GM18517 (cell line): Measurements from ENCODE around the gene IFT74.

ENCODE experiments used
- ATAC-seq: cut with Tn5 transposase; IDR thresholded peaks from one replicate; pipeline ENCODE4 v1.9.1; 2021; ENCODE audit warnings: mild to moderate bottlenecking, moderate library complexity; ENCODE audit not compliant: unreplicated experiment

IFT74 gene

DNA sequence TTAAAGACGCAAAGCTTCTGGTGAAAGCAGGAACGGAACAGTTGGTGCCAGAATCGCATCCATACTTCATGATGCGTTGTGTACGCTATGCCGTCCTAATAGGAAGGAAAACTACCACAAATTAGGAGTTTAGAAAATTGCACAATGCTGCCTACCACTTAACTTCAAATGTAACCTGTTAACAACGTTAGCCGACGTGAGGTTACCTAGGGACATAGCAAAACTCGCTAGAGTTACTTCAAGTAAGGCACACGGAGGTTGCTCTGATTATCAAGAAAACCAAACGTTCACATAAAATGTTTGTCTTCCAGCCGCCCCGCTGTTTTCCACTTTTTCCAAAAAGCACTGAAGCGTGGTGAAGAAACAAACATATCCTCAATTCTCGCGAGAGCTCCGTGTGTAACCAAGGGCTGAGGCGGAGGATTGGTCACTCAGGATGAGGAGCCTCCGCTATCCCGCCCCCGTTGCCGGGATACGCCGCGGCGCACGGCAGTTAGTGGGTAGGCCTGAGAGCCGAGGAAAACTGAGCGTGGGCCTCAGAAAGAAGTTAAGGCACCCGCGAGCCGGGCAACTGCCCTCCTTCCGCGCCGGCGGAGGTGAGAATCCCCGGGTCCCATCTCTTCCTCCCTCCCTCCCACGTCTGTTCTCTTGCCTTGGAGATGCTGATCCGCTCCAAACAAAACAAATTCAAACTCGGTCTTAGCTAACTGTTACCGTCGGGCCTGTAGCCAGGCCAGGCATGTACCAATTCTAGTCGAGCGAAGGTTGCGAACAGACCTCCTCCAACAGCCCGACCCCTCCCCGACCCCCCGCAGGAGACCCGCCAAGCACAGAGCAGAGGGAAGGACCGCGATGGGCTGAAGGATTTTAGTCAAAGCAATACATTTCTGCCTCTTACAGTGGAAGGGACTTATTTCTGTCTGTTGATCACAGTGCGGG is at the start of gene IFT74:
Gene IFT74, plus strand, starts transcription at position 492 of the 939 bp plus-strand sequence. CDS start 5,556 bp downstream, outside the sequence.
- peak; percentile 98 for ATAC-seq

DNA sequence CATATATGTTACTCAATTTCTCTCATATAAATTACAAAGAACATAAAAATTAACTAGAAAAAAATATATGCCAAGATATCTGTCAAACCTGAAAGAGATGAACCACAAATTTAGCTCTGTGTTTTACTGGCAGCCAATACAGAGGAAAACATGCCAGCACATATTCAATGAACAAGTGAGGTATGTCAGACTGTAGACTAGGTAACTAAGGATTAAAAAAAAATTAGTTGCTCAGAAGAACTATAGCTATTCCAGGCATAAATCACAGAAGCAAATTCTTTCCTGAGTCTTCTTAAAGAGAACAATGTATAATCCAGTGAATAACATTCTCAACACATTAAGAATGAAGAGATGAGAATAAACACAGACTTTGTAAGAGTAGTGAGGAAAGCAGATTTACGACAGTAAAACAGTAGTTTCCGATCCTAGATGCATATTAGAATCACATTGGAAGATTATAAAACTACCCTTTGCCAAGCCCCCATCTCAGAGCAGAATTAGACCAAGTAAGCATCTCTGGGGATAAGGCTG is 43.0 kb upstream of the IFT74 start:
- ATAC-seq = no peak

DNA sequence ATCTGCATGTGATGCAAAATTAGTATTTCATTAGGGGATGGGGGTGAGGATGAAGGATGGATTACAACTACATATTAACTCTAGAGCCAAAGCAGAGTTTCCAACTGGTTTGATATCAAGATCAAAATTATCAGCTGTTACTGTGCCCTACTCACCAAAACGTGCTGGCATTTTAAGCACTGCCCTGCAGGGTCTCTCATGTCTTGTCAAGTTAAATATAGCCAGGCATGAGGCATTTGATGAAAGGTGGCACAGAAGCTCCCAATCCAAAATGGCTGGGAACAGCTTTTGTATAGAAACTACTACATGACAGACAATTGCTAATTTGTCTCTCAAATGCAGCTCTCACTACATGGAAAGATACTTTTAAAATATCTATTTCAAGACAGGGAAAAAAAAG is 36.5 kb upstream of the IFT74 start:
- ATAC-seq = no peak

DNA sequence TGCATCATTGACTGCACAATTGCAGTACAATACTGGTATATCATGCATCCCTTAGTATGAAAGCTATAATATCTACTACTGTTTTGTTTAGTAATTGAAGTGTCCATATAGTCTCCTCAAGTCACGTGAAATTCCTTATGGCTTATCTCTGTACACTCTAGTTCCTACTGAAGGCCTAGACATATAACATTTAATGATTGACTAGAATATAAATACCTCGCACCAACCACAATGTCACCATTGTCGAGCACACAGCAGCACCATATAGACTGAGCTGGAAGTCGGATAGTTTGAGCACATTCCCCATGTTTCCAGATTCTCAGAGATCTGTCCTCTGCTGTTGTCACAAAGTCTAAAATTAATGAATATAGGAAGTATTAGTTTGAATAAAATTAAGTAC is 30.6 kb upstream of the IFT74 start:
- ATAC-seq = no peak

DNA sequence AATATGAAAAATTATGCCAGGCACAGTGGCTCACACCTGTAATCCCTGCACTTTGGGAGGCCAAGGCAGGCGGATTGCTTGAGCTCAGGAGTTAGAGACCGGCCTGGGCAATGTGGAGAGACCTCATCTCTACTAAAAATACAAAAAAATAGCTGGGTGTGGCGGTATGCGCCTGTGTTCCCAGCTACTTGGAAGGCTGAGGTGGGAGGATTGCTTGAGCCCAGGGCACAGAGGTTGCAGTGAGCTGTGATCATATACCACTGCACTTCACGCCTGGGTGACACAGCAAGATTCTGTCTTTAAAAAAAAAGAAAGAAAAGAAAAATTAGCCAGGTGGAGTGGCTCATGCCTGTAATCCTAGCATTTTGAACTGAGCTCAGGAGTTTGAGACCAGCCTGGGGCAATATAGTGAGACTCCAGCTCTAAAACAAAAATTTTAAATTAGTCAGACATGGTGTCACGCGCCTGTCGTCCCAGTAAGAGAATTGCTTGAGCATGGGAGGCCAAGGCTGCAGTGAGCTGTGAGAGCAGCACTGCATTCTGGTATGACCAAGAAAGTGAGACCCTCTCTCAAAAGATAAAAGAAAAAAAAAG is 27.2 kb upstream of the IFT74 start:
- no peak for ATAC-seq

DNA sequence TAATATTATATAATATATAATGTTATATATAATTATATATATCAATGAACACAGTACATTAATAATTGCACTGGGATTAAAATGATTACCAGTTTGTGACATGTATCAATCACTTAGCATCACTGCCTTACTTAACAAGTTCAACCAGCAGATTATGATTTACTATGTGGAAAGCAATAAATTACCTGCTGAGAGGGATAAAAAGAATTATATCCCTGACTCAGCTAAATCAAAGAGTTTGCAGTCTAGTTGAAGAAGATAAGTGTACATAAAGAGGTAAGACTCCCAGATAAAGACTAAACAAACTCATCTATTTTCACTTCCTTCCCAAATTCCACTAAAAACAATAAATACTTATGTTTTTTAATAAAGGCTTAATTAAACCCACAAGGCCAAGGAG is 20.4 kb upstream of the IFT74 start:
- ATAC-seq = no peak

DNA sequence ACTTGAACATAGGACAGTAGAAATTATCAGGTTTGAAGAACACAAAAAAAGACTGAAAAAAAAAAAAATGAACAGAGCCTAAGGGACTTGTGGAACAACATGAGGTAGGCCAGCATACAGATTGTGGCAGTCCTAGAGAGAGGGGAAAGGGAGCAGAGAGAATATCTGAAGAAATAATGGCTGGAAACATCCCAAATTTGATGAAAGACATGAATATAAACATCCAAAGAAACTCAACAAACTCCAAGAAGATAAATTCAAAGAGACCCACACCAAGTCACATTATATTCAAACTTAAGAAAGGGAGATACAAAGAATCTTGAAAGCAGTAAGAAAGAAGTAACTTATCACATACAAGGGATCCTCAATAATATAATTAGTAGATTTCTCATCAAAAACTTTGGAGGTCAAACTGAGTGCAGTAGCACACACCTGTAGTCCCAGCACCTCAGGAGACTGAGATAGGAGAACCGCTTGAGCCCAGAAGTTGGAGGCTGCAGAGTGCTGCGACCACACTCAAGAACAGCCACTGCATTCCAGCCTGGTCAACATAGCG is 18.3 kb upstream of the IFT74 start:
- no peak for ATAC-seq

DNA sequence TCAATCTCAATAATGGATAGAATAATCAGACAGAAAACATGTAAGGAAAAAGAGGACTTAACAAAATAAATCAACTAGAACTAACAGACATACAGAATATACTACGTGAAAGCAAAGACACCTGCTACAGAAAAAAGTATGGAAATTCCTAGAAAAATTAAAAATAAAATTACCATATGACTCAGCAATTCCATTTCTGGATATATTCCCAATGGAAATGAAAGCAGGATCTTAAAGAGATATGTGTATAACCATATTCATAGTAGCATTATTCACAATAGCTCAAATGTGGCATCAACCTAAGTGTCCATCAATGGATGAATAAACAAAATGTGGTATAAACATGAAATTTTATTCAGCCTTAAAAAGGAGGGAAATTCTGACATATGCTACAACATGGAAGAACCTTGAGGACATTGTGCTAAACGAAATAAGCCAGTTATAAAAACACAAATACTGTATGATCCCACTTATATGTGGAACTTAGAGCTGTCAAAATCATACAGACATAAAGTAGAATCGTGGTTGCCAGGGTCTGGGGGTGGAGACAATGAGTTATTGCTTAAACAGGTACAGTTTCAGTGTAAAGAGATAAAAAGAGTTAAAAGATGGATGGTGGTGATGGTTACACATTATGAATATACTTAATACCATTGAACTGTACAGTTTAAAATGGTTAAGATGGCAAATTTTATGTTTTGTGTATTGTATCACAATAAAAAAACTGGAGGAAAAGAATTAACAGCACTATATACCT is 16.1 kb upstream of the IFT74 start:
- no peak for ATAC-seq

DNA sequence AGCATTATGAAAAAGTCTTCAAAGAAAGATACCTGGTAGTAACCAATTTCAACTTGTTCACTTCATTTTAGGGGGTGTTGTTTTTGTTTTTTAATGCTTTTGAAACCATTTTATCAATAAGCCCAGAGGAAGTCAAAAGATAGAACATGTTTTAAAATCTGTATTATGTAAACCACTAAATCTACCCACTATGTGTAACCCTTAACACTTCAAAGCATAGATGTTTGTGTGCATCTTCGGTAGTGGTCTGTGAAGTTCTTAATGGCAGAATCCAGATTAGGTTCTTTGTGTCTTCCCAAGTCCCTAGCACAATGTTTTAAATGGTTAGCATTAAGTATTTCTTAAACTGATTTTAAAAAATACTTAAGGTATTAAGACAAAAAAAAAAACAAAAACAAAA is 15.4 kb upstream of the IFT74 start:
- no peak for ATAC-seq

DNA sequence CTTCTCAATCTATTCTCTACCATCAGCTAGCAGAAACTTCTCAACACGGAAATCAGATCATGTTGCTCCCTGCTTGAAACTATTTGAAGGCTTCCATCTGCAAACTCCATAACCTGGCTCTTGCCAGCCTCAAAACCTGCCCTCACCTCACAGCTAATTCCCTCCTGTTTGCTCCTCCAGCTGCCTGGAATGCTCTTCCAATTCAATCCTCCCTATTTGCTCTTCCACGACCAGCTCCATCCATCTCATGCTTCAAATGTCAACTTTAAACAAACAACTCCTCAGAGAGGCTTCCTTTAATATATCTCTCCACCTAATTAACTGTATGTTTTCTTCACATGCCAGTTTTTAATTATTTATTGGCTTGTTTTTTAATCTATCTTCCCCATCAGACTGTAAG is 10.6 kb upstream of the IFT74 start:
- ATAC-seq = no peak

DNA sequence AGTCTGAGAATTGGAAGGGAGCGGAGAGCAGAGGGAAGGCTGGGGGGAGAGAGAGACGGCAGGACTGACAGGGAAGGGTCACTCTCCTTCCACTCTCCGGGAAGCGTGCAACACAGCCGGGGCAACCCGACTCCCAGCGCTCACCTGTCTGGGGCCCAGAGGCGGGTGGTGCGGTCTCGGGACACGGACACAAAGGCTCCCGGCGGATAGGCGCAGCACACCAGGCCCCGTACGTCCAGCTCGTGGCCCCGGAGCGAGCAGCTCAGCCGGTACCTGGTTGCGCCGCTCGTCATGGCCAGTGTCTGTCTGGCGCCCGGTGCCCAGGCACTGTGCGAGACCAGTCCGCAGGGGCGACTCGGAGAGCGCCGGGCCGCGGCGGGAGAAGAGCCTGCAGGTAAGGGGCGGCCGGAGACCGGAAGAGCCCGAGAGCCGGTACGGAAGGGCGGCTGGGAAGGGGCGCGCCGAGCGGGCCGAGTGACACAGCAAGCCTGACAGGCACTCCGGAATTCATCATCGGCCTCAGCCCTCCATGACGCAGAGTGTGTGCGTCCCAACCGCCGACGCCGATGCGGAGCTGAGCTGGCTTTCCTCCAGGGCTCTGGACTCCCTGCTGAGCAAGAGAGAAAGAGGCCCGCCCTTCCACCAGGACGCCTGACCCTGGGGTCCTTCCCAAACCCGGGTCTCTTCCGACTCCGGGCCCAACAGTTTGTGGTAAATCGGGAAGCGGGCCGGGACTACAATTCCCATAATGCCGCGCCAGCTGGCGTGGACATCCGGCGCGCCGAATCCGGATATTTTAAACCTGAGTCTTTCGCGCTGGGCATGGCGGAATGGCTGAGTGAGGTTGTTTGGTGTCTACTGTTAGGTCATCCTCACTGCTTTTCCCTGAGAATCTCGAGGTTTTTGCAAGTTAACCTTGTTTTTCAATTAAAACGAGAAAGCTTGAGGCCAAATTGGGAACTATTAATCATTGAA is 9.2 kb upstream of the IFT74 start, which contains the start of gene PLAA:
Gene PLAA, minus strand, starts transcription at position 490 of the 975 bp plus-strand sequence. Its CDS starts 197 bp downstream, at position 293.
- peak; percentile 98 for ATAC-seq

DNA sequence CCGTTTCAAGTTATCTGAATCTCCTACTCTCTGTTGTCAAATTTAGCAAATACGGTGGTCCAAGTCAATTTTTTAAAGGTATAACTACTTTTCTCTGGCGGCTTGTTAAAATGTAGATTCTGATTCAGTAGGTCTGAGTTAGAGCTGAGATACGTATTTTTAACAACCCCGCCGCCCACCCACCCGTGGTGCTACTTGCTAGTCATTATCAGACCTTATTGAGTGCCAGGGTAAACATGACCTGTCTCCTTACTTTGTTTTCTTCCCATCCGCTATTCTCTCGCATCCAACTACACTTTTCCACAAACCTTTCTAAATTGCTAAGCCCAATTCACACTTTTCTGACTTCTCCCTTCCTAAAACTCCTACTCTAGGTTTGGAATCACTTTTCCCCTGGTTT is 8.5 kb upstream of the IFT74 start:
- peak; percentile 1 for ATAC-seq

DNA sequence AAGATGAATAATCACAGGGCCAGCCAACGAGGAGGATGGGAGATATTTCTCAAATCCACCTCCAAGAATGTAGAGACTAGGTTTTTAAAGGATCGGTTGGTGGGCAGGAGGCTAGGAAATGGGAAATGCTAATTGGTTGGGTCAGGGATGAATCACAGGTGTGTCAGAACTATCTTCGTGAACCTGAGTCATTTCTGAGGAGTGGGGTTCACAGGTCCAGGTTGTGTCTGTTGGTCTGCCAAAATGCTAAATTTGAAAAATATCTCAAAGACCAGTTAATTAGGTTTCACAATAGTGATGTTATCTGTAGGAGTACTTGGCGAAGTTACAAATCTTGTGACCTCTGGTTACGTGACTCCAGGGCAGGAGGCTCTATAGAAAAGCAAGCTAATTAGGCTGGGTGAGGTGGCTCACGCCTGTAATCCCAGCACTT is 6.6 kb upstream of the IFT74 start:
- no peak for ATAC-seq

DNA sequence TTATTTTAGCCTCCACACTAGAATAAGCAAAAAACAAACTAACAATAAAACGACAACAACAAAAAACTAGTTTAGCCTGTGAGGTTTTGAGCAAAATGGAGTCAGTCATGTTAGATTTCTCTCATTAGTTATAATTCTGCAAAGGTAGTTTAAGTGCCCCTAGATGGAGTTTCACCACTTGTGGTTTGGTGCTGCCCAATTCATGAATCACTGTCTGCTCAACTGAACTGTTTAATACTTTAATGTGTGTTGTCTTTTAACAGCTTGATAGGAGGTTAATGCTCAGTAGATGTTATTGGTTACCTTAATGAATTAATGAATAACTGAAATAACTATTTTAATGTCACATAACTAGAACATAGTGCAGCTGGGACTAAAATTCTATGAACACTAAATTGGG is 5.7 kb upstream of the IFT74 start:
- ATAC-seq = no peak

DNA sequence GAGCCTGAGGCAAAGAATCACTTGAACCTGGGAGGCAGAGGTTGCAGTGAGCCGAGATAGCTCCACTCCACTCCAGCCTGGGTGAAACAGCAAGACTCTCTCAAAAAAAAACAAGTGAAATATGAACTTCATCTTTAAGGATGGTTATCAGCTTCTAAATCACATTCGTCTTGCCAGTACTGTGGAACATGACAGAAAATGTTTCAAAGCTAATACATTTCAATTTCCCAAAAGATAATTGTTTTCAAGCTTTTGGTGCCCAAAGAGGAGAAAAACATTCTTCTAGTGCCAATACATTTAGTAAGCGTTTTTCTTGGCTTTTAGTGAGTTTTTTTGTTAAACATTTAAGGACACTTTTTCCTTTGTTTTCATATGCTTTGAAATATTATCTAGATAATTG is 4.4 kb upstream of the IFT74 start:
- no peak for ATAC-seq

DNA sequence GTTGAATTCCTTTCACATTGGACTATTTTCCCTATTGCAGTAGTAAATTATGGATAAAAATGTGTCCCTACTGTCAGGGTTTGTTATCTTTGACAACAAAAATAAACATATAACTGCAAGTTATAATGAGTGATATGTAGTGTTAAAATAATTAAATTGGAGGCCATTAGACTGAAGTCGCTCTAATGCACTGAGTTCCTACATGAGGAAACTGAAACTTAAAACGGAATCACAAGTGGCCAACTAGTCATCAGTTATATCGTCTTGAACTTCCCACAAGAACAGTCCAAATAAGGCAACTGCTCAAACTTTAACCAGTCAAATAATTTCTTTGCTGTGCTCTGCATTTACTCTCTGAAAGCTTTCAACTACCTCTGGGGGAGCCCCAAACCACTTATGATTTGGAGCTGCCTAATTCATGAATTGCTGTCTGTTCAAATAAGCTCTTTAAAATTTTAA is 2.1 kb upstream of the IFT74 start:
- no peak for ATAC-seq

DNA sequence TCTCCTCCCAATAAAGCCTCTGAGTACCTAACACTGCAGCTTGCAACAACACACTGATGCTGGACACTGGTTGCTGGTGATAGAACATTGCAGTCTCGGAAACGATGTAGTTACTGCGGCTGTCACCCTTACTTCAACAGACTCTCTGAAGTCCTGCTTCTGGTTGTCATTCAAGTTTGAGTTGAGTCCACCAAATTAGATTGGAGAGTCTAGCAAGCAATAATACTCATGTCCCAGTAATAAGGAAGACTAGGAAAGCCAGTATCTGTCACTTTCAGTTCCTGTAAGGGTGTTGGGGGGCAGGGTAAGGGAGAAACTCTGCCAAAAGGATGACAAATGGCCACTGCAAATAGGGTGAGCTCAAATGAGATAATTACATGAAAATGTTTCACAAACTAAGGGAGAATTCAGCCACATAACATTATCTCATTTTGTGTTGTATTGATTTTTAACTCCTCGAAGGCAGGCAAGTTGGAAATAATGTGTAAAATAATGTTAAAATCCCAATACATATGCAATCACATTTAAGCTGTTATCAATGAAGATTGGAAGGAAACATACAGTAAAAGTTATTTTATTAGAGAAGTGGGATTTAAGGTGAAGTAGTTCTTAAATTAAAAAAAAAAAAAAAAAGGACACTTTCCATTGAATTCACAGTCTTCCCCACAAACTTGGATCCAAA is 849 bp upstream of the IFT74 start:
- no peak for ATAC-seq

DNA sequence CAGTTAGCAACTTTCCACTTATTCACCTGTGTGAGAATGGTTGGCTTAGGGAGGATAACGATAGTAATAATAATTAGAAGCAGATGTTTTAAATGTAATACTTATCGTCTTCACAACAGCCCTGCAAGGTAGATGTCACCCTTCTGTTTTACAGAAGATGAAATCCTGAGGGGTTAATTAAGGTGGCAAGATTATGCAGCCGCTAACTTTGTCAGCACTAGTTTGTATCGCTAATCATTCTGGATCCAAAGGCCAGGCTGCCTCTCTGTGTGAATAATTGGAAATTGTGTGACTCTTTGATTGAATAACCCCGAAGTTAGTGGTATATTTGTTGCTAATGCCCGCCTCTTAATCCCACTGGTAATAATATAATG is 635 bp downstream of the IFT74 start:
- no peak for ATAC-seq

DNA sequence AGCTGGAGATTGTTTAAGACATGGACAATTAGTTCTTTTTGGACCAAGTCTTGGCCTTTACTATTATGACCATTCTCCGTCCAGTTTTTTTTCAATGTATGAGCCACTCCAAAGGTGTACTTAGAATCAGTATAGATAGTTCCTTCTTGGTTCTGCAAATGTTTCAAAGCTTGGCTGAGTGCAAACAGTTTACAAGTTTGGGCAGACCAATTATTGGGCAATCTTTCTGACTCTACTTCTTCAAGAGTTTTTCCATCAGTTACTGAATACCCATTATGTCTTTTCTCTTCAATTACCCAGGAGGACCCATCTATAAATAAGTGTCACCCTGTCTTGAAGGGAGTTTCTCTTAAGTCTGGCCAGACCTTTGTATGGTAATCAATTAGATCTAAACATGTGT is 15.5 kb downstream of the IFT74 start:
- no peak for ATAC-seq
